ENCODE data around the gene SLC45A1. TPM values are rescaled to one million over a fixed set of nuclear protein-coding genes. Genes with fewer than 3 reads are reported as not detected.

Gene SLC45A1
- total and polyA plus RNA-seq, 4 donors = 3.3 to 30.2 (median 19.4) TPM

- 100% methylated on average over 1 of the region's 3 CpGs for WGBS (ENCODE audit: insufficient coverage)
- Histone ChIP-seq H3K9me3 (ENCODE audit: control insufficient read depth, insufficient read depth, low read length) (no peaks in the 10 kb centered on the region), H3K36me3 (ENCODE audit: control insufficient read depth, insufficient read depth, low read length) (no peaks in the 10 kb centered on the region), H3K27me3 (ENCODE audit: control insufficient read depth, insufficient read depth, low read length) (no peaks in the 10 kb centered on the region), H3K4me3 (ENCODE audit: low read depth, low read length) (no peak overlapping the region), H3K27ac (ENCODE audit: low read depth, low read length) (peak overlapping the region; percentile 80), H3K4me1 (ENCODE audit: control insufficient read depth, insufficient read depth, low read length) (peaks cover 14% of the 10 kb centered on the region)
- no peak for DNase-seq (ENCODE audit: low read depth in 4 of 6, low spot score in 6 of 6)
Measured at GRCh38 chr1:8303141-8303540, 14.8 kb upstream of the SLC45A1 start.

- Histone ChIP-seq H3K27ac (ENCODE audit: low read depth, low read length) (no peak overlapping the region), H3K4me1 (ENCODE audit: control insufficient read depth, insufficient read depth, low read length) (peaks cover 14% of the 10 kb centered on the region), H3K4me3 (ENCODE audit: low read depth, low read length) (no peak overlapping the region), H3K27me3 (ENCODE audit: control insufficient read depth, insufficient read depth, low read length) (no peaks in the 10 kb centered on the region), H3K36me3 (ENCODE audit: control insufficient read depth, insufficient read depth, low read length) (no peaks in the 10 kb centered on the region), H3K9me3 (ENCODE audit: control insufficient read depth, insufficient read depth, low read length) (no peaks in the 10 kb centered on the region)
- WGBS (ENCODE audit: insufficient coverage) = 75% methylated on average over 2 of the region's 4 CpGs
- no peak for DNase-seq (ENCODE audit: low read depth in 4 of 6, low spot score in 6 of 6)
Measured at GRCh38 chr1:8303876-8304275, 14.0 kb upstream of the SLC45A1 start.

- no peak for DNase-seq (ENCODE audit: low read depth in 4 of 6, low spot score in 6 of 6)
- 73% methylated on average over 4 of the region's 4 CpGs for WGBS (ENCODE audit: insufficient coverage)
- Histone ChIP-seq H3K9me3 (ENCODE audit: control insufficient read depth, insufficient read depth, low read length) (peaks cover 2% of the 10 kb centered on the region), H3K27me3 (ENCODE audit: control insufficient read depth, insufficient read depth, low read length) (no peaks in the 10 kb centered on the region), H3K27ac (ENCODE audit: low read depth, low read length) (no peak overlapping the region), H3K4me3 (ENCODE audit: low read depth, low read length) (no peak overlapping the region), H3K36me3 (ENCODE audit: control insufficient read depth, insufficient read depth, low read length) (no peaks in the 10 kb centered on the region), H3K4me1 (ENCODE audit: control insufficient read depth, insufficient read depth, low read length) (peaks cover 15% of the 10 kb centered on the region)
Measured at GRCh38 chr1:8307628-8308027, 10.3 kb upstream of the SLC45A1 start.

- no peak overlapping the region for H3K27ac ChIP-seq (ENCODE audit: low read depth, low read length)
- peaks cover 36% of the 10 kb centered on the region for H3K4me1 ChIP-seq (ENCODE audit: control insufficient read depth, insufficient read depth, low read length)
- H3K4me3 ChIP-seq (ENCODE audit: low read depth, low read length) = no peak overlapping the region
- no CpG with 5 or more reads among the region's 1 CpG for WGBS (ENCODE audit: insufficient coverage)
- no peaks in the 10 kb centered on the region for H3K27me3 ChIP-seq (ENCODE audit: control insufficient read depth, insufficient read depth, low read length)
- no peak for DNase-seq (ENCODE audit: low read depth in 4 of 6, low spot score in 6 of 6)
- H3K36me3 ChIP-seq (ENCODE audit: control insufficient read depth, insufficient read depth, low read length) = no peaks in the 10 kb centered on the region
- peaks cover 2% of the 10 kb centered on the region for H3K9me3 ChIP-seq (ENCODE audit: control insufficient read depth, insufficient read depth, low read length)
Measured at GRCh38 chr1:8311068-8311718, 6.7 kb upstream of the SLC45A1 start.

- Histone ChIP-seq H3K4me1 (ENCODE audit: control insufficient read depth, insufficient read depth, low read length) (peaks cover 42% of the 10 kb centered on the region), H3K27ac (ENCODE audit: low read depth, low read length) (no peak overlapping the region), H3K9me3 (ENCODE audit: control insufficient read depth, insufficient read depth, low read length) (peaks cover 2% of the 10 kb centered on the region), H3K27me3 (ENCODE audit: control insufficient read depth, insufficient read depth, low read length) (no peaks in the 10 kb centered on the region), H3K36me3 (ENCODE audit: control insufficient read depth, insufficient read depth, low read length) (no peaks in the 10 kb centered on the region), H3K4me3 (ENCODE audit: low read depth, low read length) (no peak overlapping the region)
- peak in 2 of 6 donors; percentile 57 to 77 for DNase-seq (ENCODE audit: low read depth in 4 of 6, low spot score in 6 of 6)
- WGBS (ENCODE audit: insufficient coverage) = 80% methylated on average over 13 of the region's 17 CpGs
Measured at GRCh38 chr1:8312235-8313218, 5.4 kb upstream of the SLC45A1 start.

GRCh38 chr1:8313231-8313630 is 4.7 kb upstream of the SLC45A1 start:
- peaks cover 46% of the 10 kb centered on the region for H3K4me1 ChIP-seq (ENCODE audit: control insufficient read depth, insufficient read depth, low read length)
- no peak overlapping the region for H3K27ac ChIP-seq (ENCODE audit: low read depth, low read length)
- H3K9me3 ChIP-seq (ENCODE audit: control insufficient read depth, insufficient read depth, low read length) = peaks cover 2% of the 10 kb centered on the region
- no peak overlapping the region for H3K4me3 ChIP-seq (ENCODE audit: low read depth, low read length)
- no peaks in the 10 kb centered on the region for H3K36me3 ChIP-seq (ENCODE audit: control insufficient read depth, insufficient read depth, low read length)
- WGBS (ENCODE audit: insufficient coverage) = 83% methylated on average over 5 of the region's 6 CpGs
- H3K27me3 ChIP-seq (ENCODE audit: control insufficient read depth, insufficient read depth, low read length) = no peaks in the 10 kb centered on the region
- DNase-seq (ENCODE audit: low read depth in 4 of 6, low spot score in 6 of 6) = no peak

- Histone ChIP-seq H3K27ac (ENCODE audit: low read depth, low read length) (peak overlapping the region; percentile 15), H3K27me3 (ENCODE audit: control insufficient read depth, insufficient read depth, low read length) (no peaks in the 10 kb centered on the region), H3K9me3 (ENCODE audit: control insufficient read depth, insufficient read depth, low read length) (peaks cover 2% of the 10 kb centered on the region), H3K4me3 (ENCODE audit: low read depth, low read length) (no peak overlapping the region), H3K36me3 (ENCODE audit: control insufficient read depth, insufficient read depth, low read length) (no peaks in the 10 kb centered on the region), H3K4me1 (ENCODE audit: control insufficient read depth, insufficient read depth, low read length) (peaks cover 53% of the 10 kb centered on the region)
- WGBS (ENCODE audit: insufficient coverage) = 25% methylated on average over 21 of the region's 21 CpGs
- peak; percentile 56 to 96 (median 70) for DNase-seq (ENCODE audit: low read depth in 4 of 6, low spot score in 6 of 6)
Measured at GRCh38 chr1:8314346-8315280, 3.3 kb upstream of the SLC45A1 start.

- Histone ChIP-seq H3K9me3 (ENCODE audit: control insufficient read depth, insufficient read depth, low read length) (peaks cover 2% of the 10 kb centered on the region), H3K4me1 (ENCODE audit: control insufficient read depth, insufficient read depth, low read length) (peaks cover 53% of the 10 kb centered on the region), H3K4me3 (ENCODE audit: low read depth, low read length) (no peak overlapping the region), H3K27me3 (ENCODE audit: control insufficient read depth, insufficient read depth, low read length) (no peaks in the 10 kb centered on the region), H3K27ac (ENCODE audit: low read depth, low read length) (no peak overlapping the region), H3K36me3 (ENCODE audit: control insufficient read depth, insufficient read depth, low read length) (peaks cover 2% of the 10 kb centered on the region)
- 83% methylated on average over 14 of the region's 14 CpGs for WGBS (ENCODE audit: insufficient coverage)
- DNase-seq (ENCODE audit: low read depth in 4 of 6, low spot score in 6 of 6) = no peak
Measured at GRCh38 chr1:8315573-8316475, 2.1 kb upstream of the SLC45A1 start.

Data from spinal cord (tissue), 10 donors.